HTERT RPE-1 (cell line): ENCODE results near the gene P2RX3.
"Not testable (repeated sequence)": the region's sequence is repeated elsewhere in the genome, so short reads cannot be mapped to it uniquely, and the experiment has no call there.

Source experiments
- in situ Hi-C: fragments of 300-500 bp; cut with MboI; formaldehyde crosslinking; loops from 4 replicates; pipeline ENCODE4 v1.14.3; 2020; ENCODE audit warnings: low sequenced_read_pairs

The P2RX3 gene

GRCh38 chr11:57394203-57394965 is 56.2 kb downstream of the P2RX3 start:
- in situ Hi-C loops = no loop called here

GRCh38 chr11:57395905-57396623 is 57.9 kb downstream of the P2RX3 start:
- in situ Hi-C loops = no loop called here

- in situ Hi-C loops = no loop called here
Measured at GRCh38 chr11:57396744-57397143, 58.6 kb downstream of the P2RX3 start.

- in situ Hi-C loops = no loop called here
Measured at GRCh38 chr11:57397394-57397990, 59.3 kb downstream of the P2RX3 start.

- in situ Hi-C loops = no loop called here
Measured at GRCh38 chr11:57399221-57399620, 61.1 kb downstream of the P2RX3 start.

- in situ Hi-C loops = no loop called here
Measured at GRCh38 chr11:57399972-57400578, 61.9 kb downstream of the P2RX3 start.

GRCh38 chr11:57402188-57403002 is 64.2 kb downstream of the P2RX3 start:
- in situ Hi-C loops = no loop called here

- in situ Hi-C loops = not testable (repeated sequence)
Measured at GRCh38 chr11:57403003-57403801, 65.0 kb downstream of the P2RX3 start.

GRCh38 chr11:57403802-57404147 is 65.6 kb downstream of the P2RX3 start:
- in situ Hi-C loops = no loop called here

GRCh38 chr11:57405271-57405860 is 67.2 kb downstream of the P2RX3 start:
- in situ Hi-C loops = no loop called here

- in situ Hi-C loops = no loop called here
Measured at GRCh38 chr11:57406337-57406904, 68.3 kb downstream of the P2RX3 start.

- in situ Hi-C loops = no loop called here
Measured at GRCh38 chr11:57407010-57407920, 69.1 kb downstream of the P2RX3 start.

GRCh38 chr11:57407941-57408475 is 69.9 kb downstream of the P2RX3 start:
- in situ Hi-C loops = no loop called here

GRCh38 chr11:57408771-57409170 is 70.6 kb downstream of the P2RX3 start:
- in situ Hi-C loops = no loop called here

GRCh38 chr11:57409321-57410100 is 71.4 kb downstream of the P2RX3 start:
- in situ Hi-C loops = no loop called here

GRCh38 chr11:57410287-57410686 is 72.1 kb downstream of the P2RX3 start:
- in situ Hi-C loops = no loop called here

- in situ Hi-C loops = no loop called here
Measured at GRCh38 chr11:57413681-57414080, 75.5 kb downstream of the P2RX3 start.
